SK-N-MC (cell line): ENCODE data around the gene ATP8B3.

Experiments
- EZH2 ChIP-seq: fragments of 200-600 bp; sonication (generic); IDR thresholded peaks from one replicate; pipeline ENCODE4 v1.6.1; 2017; ENCODE audit warnings: antibody characterized with exemption
- FOXP2 ChIP-seq: optimal IDR thresholded peaks from 2 replicates; pipeline ENCODE3; 2011; ENCODE audit warnings: mild to moderate bottlenecking, moderate library complexity; ENCODE audit not compliant: insufficient read depth; ENCODE audit errors: extremely low read length, control extremely low read depth
- POLR2AphosphoS5 ChIP-seq: IDR thresholded peaks from 2 replicates; pipeline ENCODE4 v1.6.1; 2012; ENCODE audit warnings: mild to moderate bottlenecking, low read depth, low read length, borderline replicate concordance

GRCh38 chr19:1790054-1790792 is 21.9 kb downstream of the ATP8B3 start:
- TF ChIP-seq POLR2AphosphoS5 (no peak), EZH2 (no peak), FOXP2 (no peak)
